ENCODE results near the gene CAPN5. TPM values are rescaled to one million over a fixed set of nuclear protein-coding genes. Genes with fewer than 3 reads are reported as not detected.

The CAPN5 gene
- total and polyA plus RNA-seq, 2 of the 13 experiments (the other 11 are each of a cell fraction or from before 2014, with no cell fraction given): 0.27 to 1.2 TPM

- ATAC-seq: no peak
- Histone ChIP-seq H3K27ac (ENCODE audit: extremely low read length, insufficient read depth, low read length) (no peak overlapping the region), H3K9ac (ENCODE audit: insufficient read depth, low read depth, low read length) (no peak overlapping the region), H3K79me2 (ENCODE audit: insufficient read depth, low read length) (no peaks in the 10 kb centered on the region), H3K36me3 (replicated peaks in 1 of 2; ENCODE audit: control insufficient read depth in 1 of 2, insufficient read depth in 2 of 2, low read length in 2 of 2) (no peaks in the 10 kb centered on the region), H3K4me3 (replicated peaks in 1 of 3; ENCODE audit: insufficient read depth in 1 of 3, low read depth in 2 of 3, low read length in 3 of 3) (no peak overlapping the region), H3K4me2 (ENCODE audit: low read depth, low read length) (no peak overlapping the region), H2AFZ (ENCODE audit: low read length) (no peak overlapping the region), H4K20me1 (ENCODE audit: insufficient read depth, low read length) (no peaks in the 10 kb centered on the region), H3K9me3 (ENCODE audit: low read length) (no peaks in the 10 kb centered on the region), H3K27me3 (ENCODE audit: control insufficient read depth in 1 of 2, insufficient read depth in 2 of 2, low read length in 2 of 2) (peaks cover 5 to 8% of the 10 kb centered on the region in 2 experiments; a peak in 2 of 5 replicates), H3K4me1 (ENCODE audit: insufficient read depth, low read length) (peaks cover 31% of the 10 kb centered on the region)
- WGBS (ENCODE audit: low lambda C conversion rate): no CpG with 5 or more reads among the region's 2 CpGs
- ChIA-PET CTCF (ENCODE audit: low intra/inter-chr PET ratio, low total read pairs) (no interaction called here), POLR2A (no interaction called here)
- no peak for FAIRE-seq
- in situ Hi-C loops (cut with HindIII; ENCODE audit: extremely low pct_ligation_motif_present, low pct_unique_long_range_greater_than_20kb): no loop called here
- TF ChIP-seq ZNF768 (CRISPR knock-in tag; IDR thresholded peaks at IDR 0.05): peak; percentile 90
- no peak for TF ChIP-seq ZNF496 (CRISPR knock-in tag; IDR thresholded peaks at IDR 0.05; ENCODE audit: insufficient replicate concordance)
- no peak for TF ChIP-seq NPAS2 (CRISPR knock-in tag; IDR thresholded peaks at IDR 0.05; ENCODE audit: borderline replicate concordance)
- no peak for TF ChIP-seq NAIF1 (CRISPR knock-in tag; IDR thresholded peaks at IDR 0.05; ENCODE audit: borderline replicate concordance)
- intact Hi-C loops (cut with micrococcal nuclease; ENCODE audit: unreplicated experiment): no loop called here
- BruUV-seq (replicated peaks): no TSS peak
- DNase-seq (ENCODE audit: low spot score): no peak
Observed at GRCh38 chr11:77080643-77081210, 14.0 kb downstream of the CAPN5 start.

- H2AFZ ChIP-seq (ENCODE audit: low read length): no peak overlapping the region
- ATAC-seq (no peak), DNase-seq (ENCODE audit: low spot score) (no peak), FAIRE-seq (no peak)
- no peak overlapping the region for H3K9ac ChIP-seq (ENCODE audit: insufficient read depth, low read depth, low read length)
- no peaks in the 10 kb centered on the region for H4K20me1 ChIP-seq (ENCODE audit: insufficient read depth, low read length)
- no peak overlapping the region for H3K4me2 ChIP-seq (ENCODE audit: low read depth, low read length)
- no peaks in the 10 kb centered on the region for H3K36me3 ChIP-seq (replicated peaks in 1 of 2; ENCODE audit: control insufficient read depth in 1 of 2, insufficient read depth in 2 of 2, low read length in 2 of 2)
- peaks cover 5 to 8% of the 10 kb centered on the region in 2 experiments; a peak in 2 of 5 replicates for H3K27me3 ChIP-seq (ENCODE audit: control insufficient read depth in 1 of 2, insufficient read depth in 2 of 2, low read length in 2 of 2)
- no peaks in the 10 kb centered on the region for H3K9me3 ChIP-seq (ENCODE audit: low read length)
- H3K4me3 ChIP-seq (replicated peaks in 1 of 3; ENCODE audit: insufficient read depth in 1 of 3, low read depth in 2 of 3, low read length in 3 of 3): no peak overlapping the region
- intact Hi-C loops (cut with micrococcal nuclease; ENCODE audit: unreplicated experiment) (no loop called here), in situ Hi-C loops (cut with HindIII; ENCODE audit: extremely low pct_ligation_motif_present, low pct_unique_long_range_greater_than_20kb) (no loop called here)
- ChIA-PET CTCF (ENCODE audit: low intra/inter-chr PET ratio, low total read pairs) (no interaction called here), POLR2A (interaction anchor here (0.6 to 1.6 kb wide), 2 partner anchors 14 to 34 kb away, joined by 4 to 9 read pairs; no protein-coding TSS in a partner anchor)
- no peak overlapping the region for H3K27ac ChIP-seq (ENCODE audit: extremely low read length, insufficient read depth, low read length)
- peaks cover 38% of the 10 kb centered on the region for H3K4me1 ChIP-seq (ENCODE audit: insufficient read depth, low read length)
- H3K79me2 ChIP-seq (ENCODE audit: insufficient read depth, low read length): no peaks in the 10 kb centered on the region
- WGBS (ENCODE audit: low lambda C conversion rate): 80% methylated on average over 1 of the region's 9 CpGs
- BruUV-seq (replicated peaks): no TSS peak
- TF ChIP-seq CENPT (CRISPR knock-in tag; IDR thresholded peaks at IDR 0.05; ENCODE audit: low read depth): no peak
- no peak for TF ChIP-seq LRRFIP1 (CRISPR knock-in tag; conservative IDR thresholded peaks at IDR 0.05)
- TF ChIP-seq DPF2 (CRISPR knock-in tag; IDR thresholded peaks at IDR 0.05; ENCODE audit: borderline replicate concordance, low read depth): no peak
- no peak for TF ChIP-seq ZBTB3 (CRISPR knock-in tag; IDR thresholded peaks at IDR 0.05; ENCODE audit: borderline replicate concordance, low read depth)
- TF ChIP-seq ZNF441 (CRISPR knock-in tag; IDR thresholded peaks at IDR 0.05; ENCODE audit: borderline replicate concordance): no peak
- TF ChIP-seq CHD4 (IDR thresholded peaks at IDR 0.05; ENCODE audit: borderline replicate concordance, low read length): no peak
- no peak for TF ChIP-seq PLRG1 (conservative IDR thresholded peaks at IDR 0.05)
- no peak for TF ChIP-seq RAD51 (IDR thresholded peaks at IDR 0.05; ENCODE audit: borderline replicate concordance)
- TF ChIP-seq ZFP41 (CRISPR knock-in tag; IDR thresholded peaks at IDR 0.05; ENCODE audit: borderline replicate concordance): no peak
Observed at GRCh38 chr11:77081381-77081851, 14.6 kb downstream of the CAPN5 start.

All from HepG2 (cell line).